GM23338 (cell line): ENCODE measurements around the gene FAM222A. TPM values are rescaled to one million over a fixed set of nuclear protein-coding genes. Genes with fewer than 3 reads are reported as not detected.

ENCODE experiments used
- ATAC-seq: fragments of 200-7000 bp; cut with Tn5 transposase; 3 replicates; pipeline ENCODE4 v1.9.1; 2020
- DNase-seq: peaks from one replicate; pipeline ENCODE4 v3.0.0-alpha.2; 2015; ENCODE audit warnings: low spot score
- H2AFZ ChIP-seq: fragments of 200-600 bp; sonication (generic); 2 replicates; pipeline ENCODE4 v1.8.0; 2016; ENCODE audit warnings: antibody characterized with exemption, mild to moderate bottlenecking, moderate library complexity
- H3F3A ChIP-seq: fragments of 200-600 bp; sonication (generic); replicated peaks from 2 replicates; pipeline ENCODE4 v1.8.0; 2017; ENCODE audit warnings: antibody characterized with exemption, mixed run types, low read depth
- H3K27ac ChIP-seq: fragments of 200-600 bp; sonication (generic); 2 replicates; pipeline ENCODE4 v1.6.1; 2016; ENCODE audit warnings: low read depth
- H3K27me3 ChIP-seq: fragments of 200-600 bp; sonication (generic); 2 replicates; pipeline ENCODE4 v1.8.0; 2016; ENCODE audit warnings: mild to moderate bottlenecking, mixed run types, moderate library complexity; ENCODE audit not compliant: insufficient read depth
- H3K36me3 ChIP-seq: fragments of 200-600 bp; sonication (generic); 2 replicates; pipeline ENCODE4 v1.8.0; 2016; ENCODE audit warnings: mild to moderate bottlenecking; ENCODE audit not compliant: insufficient read depth
- H3K4me1 ChIP-seq: fragments of 200-600 bp; sonication (generic); 2 replicates; pipeline ENCODE4 v1.8.0; 2016; ENCODE audit warnings: mild to moderate bottlenecking, moderate library complexity; ENCODE audit not compliant: insufficient read depth
- H3K4me2 ChIP-seq: fragments of 200-600 bp; sonication (generic); 2 replicates; pipeline ENCODE4 v1.7.1; 2017; ENCODE audit warnings: mixed run types
- H3K4me3 ChIP-seq: fragments of 200-600 bp; sonication (generic); 2 replicates; pipeline ENCODE4 v1.6.1; 2016; ENCODE audit warnings: mixed run types
- H3K79me2 ChIP-seq: fragments of 200-600 bp; sonication (generic); replicated peaks from 2 replicates; pipeline ENCODE4 v1.8.0; 2017; ENCODE audit warnings: mild to moderate bottlenecking; ENCODE audit not compliant: insufficient read depth
- H3K9me2 ChIP-seq: fragments of 200-600 bp; sonication (generic); 2 replicates; pipeline ENCODE4 v1.8.0; 2017; ENCODE audit not compliant: insufficient read depth
- H4K20me1 ChIP-seq: fragments of 200-600 bp; sonication (generic); replicated peaks from 2 replicates; pipeline ENCODE4 v1.8.0; 2017; ENCODE audit warnings: mild to moderate bottlenecking; ENCODE audit not compliant: insufficient read depth
- H3K27ac Mint-ChIP-seq: 2 replicates; pipeline ENCODE4 v1.8.0; 2020; ENCODE audit warnings: inconsistent platforms, mild to moderate bottlenecking, moderate library complexity, mixed read lengths
- H3K27me3 Mint-ChIP-seq: 3 replicates; pipeline ENCODE4 v1.8.0; 2022; ENCODE audit warnings: low read depth, mild to moderate bottlenecking, moderate library complexity, mixed read lengths, inconsistent platforms; ENCODE audit not compliant: insufficient read depth, poor library complexity
- H3K36me3 Mint-ChIP-seq: 3 replicates; pipeline ENCODE4 v1.8.0; 2021; ENCODE audit warnings: low read depth, mild to moderate bottlenecking, inconsistent platforms, moderate library complexity, mixed read lengths
- H3K4me1 Mint-ChIP-seq: 3 replicates; pipeline ENCODE4 v1.8.0; 2020; ENCODE audit warnings: mild to moderate bottlenecking, inconsistent platforms, mixed read lengths
- H3K4me3 Mint-ChIP-seq: 3 replicates; pipeline ENCODE4 v1.8.0; 2021; ENCODE audit warnings: moderate library complexity, mild to moderate bottlenecking, inconsistent platforms, mixed read lengths
- H3K9me3 Mint-ChIP-seq: 3 replicates; pipeline ENCODE4 v1.8.0; 2020; ENCODE audit warnings: moderate library complexity, mild to moderate bottlenecking, inconsistent platforms, mixed read lengths
- REST ChIP-seq: IDR thresholded peaks from one replicate; pipeline ENCODE4 v1.6.1; 2018; ENCODE audit warnings: antibody characterized with exemption; ENCODE audit not compliant: unreplicated experiment
- STAT1 ChIP-seq: IDR thresholded peaks from one replicate; pipeline ENCODE4 v1.6.1; 2016; ENCODE audit warnings: antibody characterized with exemption; ENCODE audit not compliant: unreplicated experiment
- ZNF114 ChIP-seq: fragments of 250-450 bp; sonication (Bioruptor Pico); IDR thresholded peaks from 2 replicates; pipeline ENCODE4 v1.5.0; 2020; ENCODE audit warnings: mild to moderate bottlenecking, moderate library complexity
- polyA plus RNA-seq: library from polyadenylated mRNA; unstranded; fragments of >200 nt; fragmentation: Nextera tagmentation; extraction: Ambion mirVana; gene quantifications from 2 replicates; pipeline ENCODE4 v1.2.1, GENCODE V29; 2016
- total RNA-seq: library from RNA; depleted of rRNA; stranded (reverse); fragments of >200 nt; shearing (Covaris generic); gene quantifications from 2 replicates; pipeline ENCODE4 v1.2.3, GENCODE V29; 2014
- TF ChIP-seq, protein P1 (sequence below): fragments of 250-450 bp; sonication (Bioruptor Pico); IDR thresholded peaks from 2 replicates; pipeline ENCODE4 v1.5.0; 2020; ENCODE audit warnings: mild to moderate bottlenecking, moderate library complexity

Gene FAM222A
- total and polyA plus RNA-seq, 2 experiments from 2014 or later = 0.78 to 2.1 TPM

- TF ChIP-seq, protein P1, sequence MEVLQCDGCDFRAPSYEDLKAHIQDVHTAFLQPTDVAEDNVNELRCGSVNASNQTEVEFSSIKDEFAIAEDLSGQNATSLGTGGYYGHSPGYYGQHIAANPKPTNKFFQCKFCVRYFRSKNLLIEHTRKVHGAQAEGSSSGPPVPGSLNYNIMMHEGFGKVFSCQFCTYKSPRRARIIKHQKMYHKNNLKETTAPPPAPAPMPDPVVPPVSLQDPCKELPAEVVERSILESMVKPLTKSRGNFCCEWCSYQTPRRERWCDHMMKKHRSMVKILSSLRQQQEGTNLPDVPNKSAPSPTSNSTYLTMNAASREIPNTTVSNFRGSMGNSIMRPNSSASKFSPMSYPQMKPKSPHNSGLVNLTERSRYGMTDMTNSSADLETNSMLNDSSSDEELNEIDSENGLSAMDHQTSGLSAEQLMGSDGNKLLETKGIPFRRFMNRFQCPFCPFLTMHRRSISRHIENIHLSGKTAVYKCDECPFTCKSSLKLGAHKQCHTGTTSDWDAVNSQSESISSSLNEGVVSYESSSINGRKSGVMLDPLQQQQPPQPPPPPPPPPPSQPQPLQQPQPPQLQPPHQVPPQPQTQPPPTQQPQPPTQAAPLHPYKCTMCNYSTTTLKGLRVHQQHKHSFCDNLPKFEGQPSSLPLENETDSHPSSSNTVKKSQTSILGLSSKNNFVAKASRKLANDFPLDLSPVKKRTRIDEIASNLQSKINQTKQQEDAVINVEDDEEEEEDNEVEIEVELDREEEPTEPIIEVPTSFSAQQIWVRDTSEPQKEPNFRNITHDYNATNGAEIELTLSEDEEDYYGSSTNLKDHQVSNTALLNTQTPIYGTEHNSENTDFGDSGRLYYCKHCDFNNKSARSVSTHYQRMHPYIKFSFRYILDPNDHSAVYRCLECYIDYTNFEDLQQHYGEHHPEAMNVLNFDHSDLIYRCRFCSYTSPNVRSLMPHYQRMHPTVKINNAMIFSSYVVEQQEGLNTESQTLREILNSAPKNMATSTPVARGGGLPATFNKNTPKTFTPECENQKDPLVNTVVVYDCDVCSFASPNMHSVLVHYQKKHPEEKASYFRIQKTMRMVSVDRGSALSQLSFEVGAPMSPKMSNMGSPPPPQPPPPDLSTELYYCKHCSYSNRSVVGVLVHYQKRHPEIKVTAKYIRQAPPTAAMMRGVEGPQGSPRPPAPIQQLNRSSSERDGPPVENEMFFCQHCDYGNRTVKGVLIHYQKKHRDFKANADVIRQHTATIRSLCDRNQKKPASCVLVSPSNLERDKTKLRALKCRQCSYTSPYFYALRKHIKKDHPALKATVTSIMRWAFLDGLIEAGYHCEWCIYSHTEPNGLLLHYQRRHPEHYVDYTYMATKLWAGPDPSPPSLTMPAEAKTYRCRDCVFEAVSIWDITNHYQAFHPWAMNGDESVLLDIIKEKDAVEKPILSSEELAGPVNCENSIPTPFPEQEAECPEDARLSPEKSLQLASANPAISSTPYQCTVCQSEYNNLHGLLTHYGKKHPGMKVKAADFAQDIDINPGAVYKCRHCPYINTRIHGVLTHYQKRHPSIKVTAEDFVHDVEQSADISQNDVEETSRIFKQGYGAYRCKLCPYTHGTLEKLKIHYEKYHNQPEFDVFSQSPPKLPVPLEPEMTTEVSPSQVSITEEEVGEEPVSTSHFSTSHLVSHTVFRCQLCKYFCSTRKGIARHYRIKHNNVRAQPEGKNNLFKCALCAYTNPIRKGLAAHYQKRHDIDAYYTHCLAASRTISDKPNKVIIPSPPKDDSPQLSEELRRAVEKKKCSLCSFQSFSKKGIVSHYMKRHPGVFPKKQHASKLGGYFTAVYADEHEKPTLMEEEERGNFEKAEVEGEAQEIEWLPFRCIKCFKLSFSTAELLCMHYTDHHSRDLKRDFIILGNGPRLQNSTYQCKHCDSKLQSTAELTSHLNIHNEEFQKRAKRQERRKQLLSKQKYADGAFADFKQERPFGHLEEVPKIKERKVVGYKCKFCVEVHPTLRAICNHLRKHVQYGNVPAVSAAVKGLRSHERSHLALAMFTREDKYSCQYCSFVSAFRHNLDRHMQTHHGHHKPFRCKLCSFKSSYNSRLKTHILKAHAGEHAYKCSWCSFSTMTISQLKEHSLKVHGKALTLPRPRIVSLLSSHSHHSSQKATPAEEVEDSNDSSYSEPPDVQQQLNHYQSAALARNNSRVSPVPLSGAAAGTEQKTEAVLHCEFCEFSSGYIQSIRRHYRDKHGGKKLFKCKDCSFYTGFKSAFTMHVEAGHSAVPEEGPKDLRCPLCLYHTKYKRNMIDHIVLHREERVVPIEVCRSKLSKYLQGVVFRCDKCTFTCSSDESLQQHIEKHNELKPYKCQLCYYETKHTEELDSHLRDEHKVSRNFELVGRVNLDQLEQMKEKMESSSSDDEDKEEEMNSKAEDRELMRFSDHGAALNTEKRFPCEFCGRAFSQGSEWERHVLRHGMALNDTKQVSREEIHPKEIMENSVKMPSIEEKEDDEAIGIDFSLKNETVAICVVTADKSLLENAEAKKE = no peak
These were observed 102.4 kb downstream of the FAM222A start (continued) for GRCh38 chr12:109815757-109816617.

GRCh38 chr12:109816870-109817269, 103.2 kb downstream of the FAM222A start:
- no peak overlapping the region for H3K4me3 Mint-ChIP-seq
- TF ChIP-seq, protein P1 = no peak
- TF ChIP-seq STAT1 (no peak), REST (no peak), ZNF114 (CRISPR knock-in tag) (no peak)

More at GRCh38 chr12:109816870-109817269, 103.2 kb downstream of the FAM222A start:
- Mint-ChIP-seq H3K27ac (no peak overlapping the region), H3K36me3 (no peaks in the 10 kb centered on the region), H3K9me3 (no peaks in the 10 kb centered on the region), H3K4me1 (peaks cover 2% of the 10 kb centered on the region; the same call in 2 of the 3 replicates), H3K27me3 (peaks cover 5% of the 10 kb centered on the region)
- H4K20me1 ChIP-seq = no peaks in the 10 kb centered on the region
- H3K79me2 ChIP-seq = no peaks in the 10 kb centered on the region
- H3K4me3 ChIP-seq = no peak overlapping the region
- H2AFZ ChIP-seq = no peak overlapping the region
- no peaks in the 10 kb centered on the region for H3K27me3 ChIP-seq
- no peaks in the 10 kb centered on the region for H3K4me1 ChIP-seq
- 0 out of 2 replicates have a peak, but pooled peaks cover 7% of the 10 kb centered on the region for H3K9me2 ChIP-seq
- no peak overlapping the region for H3K27ac ChIP-seq
- no peaks in the 10 kb centered on the region for H3K36me3 ChIP-seq
- H3K4me2 ChIP-seq = no peak overlapping the region
- no peak for DNase-seq
- no peaks in the 10 kb centered on the region for H3F3A ChIP-seq
- ATAC-seq = no peak
